Measurements from ENCODE around the gene SIRT3. TPM values are rescaled to one million over a fixed set of nuclear protein-coding genes. Genes with fewer than 3 reads are reported as not detected.

SIRT3 gene
- polyA plus RNA-seq, 3 donors = 4.3 to 23.7 (median 4.3) TPM

- no peak for TF ChIP-seq CTCF (IDR thresholded peaks at IDR 0.05)
- H2AFZ ChIP-seq (ENCODE audit: insufficient read depth, low read depth, low read length, poor library complexity, severe bottlenecking) = peak overlapping the region; percentile 50
- H3K27me3 Mint-ChIP-seq (ENCODE audit: low read depth in 3 of 3) = peaks cover 2 to 6% (median 4%) of the 10 kb centered on the region in 3 donors
- no peaks in the 10 kb centered on the region for H3K9me3 ChIP-seq (replicated peaks in 1 of 2; ENCODE audit: control insufficient read depth in 1 of 2, insufficient read depth in 1 of 2, low read length in 2 of 2)
- H3K79me2 ChIP-seq (ENCODE audit: insufficient read depth, low read length) = peaks cover 62% of the 10 kb centered on the region
- peaks cover 59% of the 10 kb centered on the region for H3K4me1 Mint-ChIP-seq
- peaks cover 45 to 66% of the 10 kb centered on the region in 2 donors for H3K4me1 ChIP-seq (ENCODE audit: control insufficient read depth in 1 of 2, insufficient read depth in 2 of 2, low read length in 2 of 2)
- H3K4me3 ChIP-seq (replicated peaks in 1 of 3; ENCODE audit: low read depth in 2 of 3, low read length in 3 of 3) = peak overlapping the region; percentile 78 to 98 (median 81)
- peak; percentile 27 to 81 (median 52) for DNase-seq
- H4K20me1 ChIP-seq (ENCODE audit: insufficient read depth, low read length) = peaks cover 63% of the 10 kb centered on the region
- peak overlapping the region; percentile 98 for H3K9ac ChIP-seq (ENCODE audit: insufficient read depth, low read length, poor library complexity, severe bottlenecking)
- intact Hi-C loops (cut with micrococcal nuclease) = loop anchor here in 1 of 2 donors (1.0 to 10.0 kb wide), 3 partner anchors 30 to 298 kb away; partner anchors contain the start of genes PSMD13, RNH1 and SIRT3
- H3K4me2 ChIP-seq (replicated peaks; ENCODE audit: extremely low read depth, low read length, poor library complexity, severe bottlenecking) = peak overlapping the region; percentile 86
- H3K4me3 Mint-ChIP-seq = peak overlapping the region; percentile 97 to 98
- H3K36me3 Mint-ChIP-seq = peaks cover 47 to 54% of the 10 kb centered on the region in 2 donors
- H3K9me3 Mint-ChIP-seq = no peaks in the 10 kb centered on the region
- peaks cover 35 to 53% of the 10 kb centered on the region in 2 donors for H3K36me3 ChIP-seq (replicated peaks in 1 of 2; ENCODE audit: control insufficient read depth in 1 of 2, insufficient read depth in 2 of 2, low read length in 2 of 2)
- H3K27me3 ChIP-seq (ENCODE audit: control insufficient read depth in 2 of 2, insufficient read depth in 2 of 2, low read length in 2 of 2) = no peaks in the 10 kb centered on the region
- peak overlapping the region; percentile 99 to 100 (median 100) for H3K27ac Mint-ChIP-seq
- H3K27ac ChIP-seq (ENCODE audit: low read depth in 1 of 2, low read length in 2 of 2) = peak overlapping the region; percentile 98 to 100
- WGBS (ENCODE audit: insufficient coverage) = 1% methylated on average over 34 of the region's 39 CpGs
Measured at GRCh38 chr11:206526-207207, 29.5 kb downstream of the SIRT3 start.

GRCh38 chr11:206002-206384 is 30.1 kb downstream of the SIRT3 start:
- Mint-ChIP-seq H3K4me3 (peak overlapping the region; percentile 97 to 98), H3K9me3 (no peaks in the 10 kb centered on the region), H3K27me3 (ENCODE audit: low read depth in 3 of 3) (peaks cover 0 to 6% (median 4%) of the 10 kb centered on the region in 3 donors)

More at GRCh38 chr11:206002-206384, 30.1 kb downstream of the SIRT3 start:
- peaks cover 60% of the 10 kb centered on the region for H3K4me1 Mint-ChIP-seq
- Histone ChIP-seq H3K9me3 (replicated peaks in 1 of 2; ENCODE audit: control insufficient read depth in 1 of 2, insufficient read depth in 1 of 2, low read length in 2 of 2) (no peaks in the 10 kb centered on the region), H3K4me1 (ENCODE audit: control insufficient read depth in 1 of 2, insufficient read depth in 2 of 2, low read length in 2 of 2) (peaks cover 50 to 72% of the 10 kb centered on the region in 2 donors), H3K36me3 (replicated peaks in 1 of 2; ENCODE audit: control insufficient read depth in 1 of 2, insufficient read depth in 2 of 2, low read length in 2 of 2) (peaks cover 28 to 46% of the 10 kb centered on the region in 2 donors), H3K4me2 (replicated peaks; ENCODE audit: extremely low read depth, low read length, poor library complexity, severe bottlenecking) (peak overlapping the region; percentile 86), H3K79me2 (ENCODE audit: insufficient read depth, low read length) (peaks cover 62% of the 10 kb centered on the region), H3K27me3 (ENCODE audit: control insufficient read depth in 2 of 2, insufficient read depth in 2 of 2, low read length in 2 of 2) (no peaks in the 10 kb centered on the region), H3K4me3 (replicated peaks in 1 of 3; ENCODE audit: low read depth in 2 of 3, low read length in 3 of 3) (peak overlapping the region in 2 of 3 experiments; percentile 81 to 98), H2AFZ (ENCODE audit: insufficient read depth, low read depth, low read length, poor library complexity, severe bottlenecking) (no peak overlapping the region), H3K27ac (ENCODE audit: low read depth in 1 of 2, low read length in 2 of 2) (peak overlapping the region in 1 of 2 donors; percentile 100), H4K20me1 (ENCODE audit: insufficient read depth, low read length) (peaks cover 60% of the 10 kb centered on the region), H3K9ac (ENCODE audit: insufficient read depth, low read length, poor library complexity, severe bottlenecking) (peak overlapping the region; percentile 98)
- peak overlapping the region in 3 of 7 donors; percentile 99 to 100 (median 100) for H3K27ac Mint-ChIP-seq
- H3K36me3 Mint-ChIP-seq = peaks cover 42 to 53% of the 10 kb centered on the region in 2 donors
- no peak for TF ChIP-seq CTCF (IDR thresholded peaks at IDR 0.05)
- intact Hi-C loops (cut with micrococcal nuclease) = loop anchor here in 1 of 2 donors (5.0 to 10.0 kb wide), 2 partner anchors 61 to 299 kb away; partner anchors contain the start of gene RNH1
- WGBS (ENCODE audit: insufficient coverage) = 100% methylated on average over 2 of the region's 7 CpGs
- no peak for DNase-seq
